Measurements from ENCODE around the gene BCL6B.
A peak's percentile ranks its signal among the peaks of the same experiment; 100 is the strongest.
"Not testable (repeated sequence)": the region's sequence is repeated elsewhere in the genome, so short reads cannot be mapped to it uniquely, and the experiment has no call there.

The BCL6B gene

DNA sequence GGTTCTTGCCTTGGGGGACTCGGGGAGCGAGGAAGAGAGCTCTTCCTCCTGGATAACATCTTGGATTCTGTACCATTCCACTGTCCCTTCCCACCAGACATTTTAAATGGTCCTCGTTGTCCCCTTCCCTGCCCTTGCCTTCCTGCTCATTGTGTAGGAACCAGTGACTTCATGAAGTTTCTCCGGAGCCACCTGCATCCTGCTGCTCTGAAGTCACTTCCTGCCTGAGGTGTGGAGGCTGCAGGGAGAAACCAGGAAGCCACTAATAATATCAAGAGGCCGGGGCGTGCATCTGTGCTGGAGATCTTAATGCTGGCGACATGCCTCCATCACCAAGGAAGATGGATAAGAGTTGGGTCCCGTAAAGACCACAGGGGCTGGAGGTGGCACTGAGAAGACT, 6.8 kb downstream of the BCL6B start:
- peak; percentile 43 for DNase-seq

DNA sequence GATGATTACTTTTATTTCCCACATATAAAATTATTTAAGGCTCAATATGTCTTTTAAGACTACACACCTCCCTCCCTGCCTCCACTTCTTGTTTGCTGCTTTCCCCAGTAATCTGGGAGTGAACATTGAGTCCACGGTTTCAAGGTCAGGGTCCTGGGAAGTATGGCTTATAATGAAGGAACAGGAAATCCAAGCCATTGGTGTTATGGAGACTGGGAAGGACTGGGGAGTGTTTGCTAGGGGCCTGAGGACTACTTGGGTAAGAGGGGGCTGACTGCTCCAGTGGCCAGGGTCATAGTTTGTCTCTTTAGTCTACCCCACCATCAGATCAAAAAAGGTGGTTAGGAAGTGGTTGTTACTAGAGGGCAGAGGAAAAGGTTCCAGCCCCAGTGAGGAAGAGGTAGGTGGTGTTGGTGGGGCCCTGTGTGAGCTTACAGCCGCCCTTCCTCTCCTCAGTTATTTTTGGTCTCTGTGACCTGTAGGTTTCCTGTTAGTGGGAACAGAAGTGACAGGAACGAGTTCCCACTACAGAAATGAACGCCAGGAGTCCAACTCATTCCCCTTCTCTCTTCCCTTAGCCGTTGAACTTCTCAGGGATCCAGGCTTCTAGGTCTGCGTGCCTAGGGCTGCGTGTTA, 12.2 kb downstream of the BCL6B start:
- peak; percentile 59 for DNase-seq

DNA sequence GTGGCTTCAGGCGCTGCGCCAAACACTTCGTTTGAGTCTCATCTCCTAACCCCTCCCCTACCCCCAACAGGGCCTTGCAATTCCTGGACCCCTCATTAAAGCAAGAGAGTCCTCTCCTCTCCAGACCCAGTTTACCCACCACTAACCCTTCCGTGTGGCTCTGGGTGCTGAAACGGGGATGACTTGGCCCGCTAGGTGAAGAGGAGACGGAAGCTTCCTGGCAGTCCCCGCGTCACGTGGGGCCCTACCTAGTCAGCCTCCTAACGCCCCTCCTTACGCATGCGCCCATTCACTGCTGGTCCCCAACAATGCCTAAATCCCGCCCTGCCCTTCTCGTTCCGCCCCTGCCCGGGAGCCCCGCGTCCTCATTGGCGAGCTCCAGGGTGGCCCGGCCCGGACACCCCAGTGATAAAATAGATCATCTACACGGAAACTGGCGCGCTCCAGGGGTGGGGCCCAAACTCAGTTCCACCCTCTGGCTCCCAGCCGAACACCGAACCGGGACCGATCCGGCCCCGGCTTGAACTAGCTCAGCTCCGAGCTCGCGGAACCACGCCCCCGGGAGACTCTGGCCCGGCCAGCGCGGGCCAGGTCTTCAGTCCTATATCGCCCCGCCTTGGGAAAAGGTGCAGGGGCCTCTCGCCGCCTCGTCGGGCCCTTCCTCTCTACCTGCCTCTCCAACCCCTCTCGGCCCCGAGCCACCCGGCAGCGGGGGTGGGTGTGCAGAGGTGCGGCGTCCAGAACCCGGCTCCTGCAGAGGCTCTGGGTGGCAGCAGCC, 12.9 kb downstream of the BCL6B start, which contains the start of gene SLC16A13:
Gene SLC16A13 (plus strand): TSS at position 425 of the 778 bp plus-strand sequence. CDS start 368 bp downstream, outside the sequence.
- peak; percentile 99 for DNase-seq

DNA sequence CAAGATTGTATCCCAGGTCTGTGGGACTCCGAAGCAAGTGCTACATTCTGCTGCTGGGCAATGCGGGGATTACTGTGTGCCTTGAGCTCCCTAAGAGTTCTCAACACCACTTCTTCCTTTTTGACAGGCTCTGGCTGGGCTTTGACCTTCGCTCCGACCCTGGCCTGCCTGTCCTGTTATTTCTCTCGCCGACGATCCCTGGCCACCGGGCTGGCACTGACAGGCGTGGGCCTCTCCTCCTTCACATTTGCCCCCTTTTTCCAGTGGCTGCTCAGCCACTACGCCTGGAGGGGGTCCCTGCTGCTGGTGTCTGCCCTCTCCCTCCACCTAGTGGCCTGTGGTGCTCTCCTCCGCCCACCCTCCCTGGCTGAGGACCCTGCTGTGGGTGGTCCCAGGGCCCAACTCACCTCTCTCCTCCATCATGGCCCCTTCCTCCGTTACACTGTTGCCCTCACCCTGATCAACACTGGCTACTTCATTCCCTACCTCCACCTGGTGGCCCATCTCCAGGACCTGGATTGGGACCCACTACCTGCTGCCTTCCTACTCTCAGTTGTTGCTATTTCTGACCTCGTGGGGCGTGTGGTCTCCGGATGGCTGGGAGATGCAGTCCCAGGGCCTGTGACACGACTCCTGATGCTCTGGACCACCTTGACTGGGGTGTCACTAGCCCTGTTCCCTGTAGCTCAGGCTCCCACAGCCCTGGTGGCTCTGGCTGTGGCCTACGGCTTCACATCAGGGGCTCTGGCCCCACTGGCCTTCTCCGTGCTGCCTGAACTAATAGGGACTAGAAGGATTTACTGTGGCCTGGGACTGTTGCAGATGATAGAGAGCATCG, 15.4 kb downstream of the BCL6B start:
- DNase-seq, result no peak

DNA sequence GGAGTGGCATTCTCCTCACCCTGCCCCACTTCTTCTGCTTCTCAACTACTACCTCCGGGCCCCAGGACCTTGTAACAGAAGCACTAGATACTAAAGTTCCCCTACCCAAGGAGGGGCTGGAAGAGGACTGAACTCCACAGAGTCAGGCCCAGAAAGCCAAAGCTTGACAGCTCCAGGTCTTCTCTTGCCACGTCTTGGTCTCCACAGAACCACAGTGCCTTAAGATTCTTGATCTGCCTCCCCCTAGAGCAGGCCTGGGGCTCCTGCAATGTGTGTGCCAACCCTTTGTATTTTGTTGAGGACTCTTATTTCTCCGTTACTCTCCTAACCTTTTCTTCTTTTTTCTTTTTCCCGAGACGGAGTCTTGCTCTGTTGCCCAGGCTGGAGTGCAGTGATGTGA, 17.0 kb downstream of the BCL6B start:
- DNase-seq, result no peak

DNA sequence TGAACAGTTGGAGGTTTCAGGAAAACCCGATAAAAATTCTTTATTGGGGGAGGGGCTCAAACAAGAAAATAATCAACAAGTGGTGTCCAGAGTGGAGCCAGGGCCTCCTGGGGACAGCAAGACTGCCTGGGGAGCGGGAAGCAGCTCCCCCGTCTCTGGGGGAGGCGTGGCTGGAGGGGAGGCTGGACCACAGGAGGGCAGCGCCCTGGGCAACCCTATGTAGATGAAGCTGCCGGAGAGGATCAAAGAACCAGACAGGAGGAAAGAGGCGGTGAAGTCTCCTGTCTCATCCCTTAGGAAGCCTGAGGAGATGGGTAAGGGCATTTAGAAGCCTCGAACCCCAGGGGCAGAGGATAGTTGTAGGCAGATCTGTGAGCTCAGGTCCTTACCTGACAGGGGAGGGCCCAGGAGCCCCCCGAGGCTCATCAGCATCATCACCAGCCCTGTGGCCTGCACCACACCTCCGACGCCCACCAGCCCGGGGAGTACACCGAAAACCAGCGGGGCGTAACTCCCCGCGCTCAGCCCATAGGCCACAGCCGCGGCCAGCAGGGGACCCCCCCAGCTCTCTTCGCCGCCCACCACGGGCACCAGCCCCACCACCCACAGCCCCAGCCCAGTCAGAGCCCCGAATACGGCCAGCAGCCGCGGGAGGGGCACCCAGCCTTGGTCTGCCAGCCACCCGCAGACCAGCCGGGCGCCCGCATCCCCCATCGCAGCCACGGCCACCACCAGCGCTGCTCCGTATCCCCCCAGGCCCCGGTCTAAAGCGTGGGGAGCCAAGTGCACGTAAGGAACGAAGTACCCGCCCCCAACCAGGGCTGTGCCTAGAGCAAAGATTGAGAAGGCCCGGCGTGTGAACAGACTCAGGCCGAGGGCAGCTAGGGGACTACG, 19.0 kb downstream of the BCL6B start:
- no peak for DNase-seq

DNA sequence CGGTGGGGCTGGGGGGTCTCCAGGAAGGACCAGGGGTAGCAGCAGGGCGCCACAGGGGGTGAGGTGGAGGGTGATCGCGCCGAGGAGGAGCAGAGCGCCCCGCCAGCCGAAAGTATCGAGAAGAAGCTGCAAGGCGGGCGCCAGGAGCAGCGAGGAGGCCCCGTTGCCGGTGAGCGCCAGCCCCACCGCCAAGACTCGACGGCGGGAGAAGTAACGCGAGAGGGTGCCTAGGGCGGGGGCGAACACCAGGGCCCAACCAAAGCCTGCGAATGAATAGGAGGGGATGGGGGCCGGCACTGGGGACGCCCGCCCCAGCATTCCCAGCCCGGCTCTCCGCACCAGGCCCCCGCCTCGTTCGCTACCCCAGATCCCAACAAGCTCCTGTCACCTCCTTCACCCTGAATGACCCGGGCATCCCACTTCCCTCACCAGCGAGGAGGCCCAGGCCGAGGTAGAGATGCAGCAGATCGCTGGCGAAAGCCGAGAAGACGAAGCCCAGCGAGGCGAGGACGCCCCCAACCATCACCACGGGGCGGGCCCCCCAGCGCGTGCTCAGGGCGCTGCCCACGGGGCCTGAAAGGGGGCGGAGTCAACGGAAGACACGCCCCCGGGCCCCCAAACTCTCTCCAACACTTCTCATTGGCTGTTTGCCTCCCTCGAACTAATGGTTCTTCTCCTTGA, 19.8 kb downstream of the BCL6B start:
- DNase-seq, result peak; percentile 36

DNA sequence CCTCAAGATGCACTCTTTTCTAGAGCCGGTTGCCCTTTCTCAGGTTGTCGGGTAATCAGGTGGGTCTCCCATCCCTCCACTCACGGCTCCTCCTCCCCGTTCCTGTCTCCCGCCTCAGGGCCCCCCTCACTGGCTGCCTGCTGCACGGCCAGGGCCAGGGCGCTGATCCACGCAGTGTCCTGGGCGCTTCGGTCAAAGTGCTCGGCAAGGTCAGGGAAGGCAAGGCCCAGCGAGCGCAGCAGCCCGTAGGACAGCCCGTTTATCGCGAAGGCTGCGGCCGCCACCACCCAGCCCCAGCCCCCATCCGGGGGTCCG, 20.3 kb downstream of the BCL6B start:
- DNase-seq, result no peak

DNA sequence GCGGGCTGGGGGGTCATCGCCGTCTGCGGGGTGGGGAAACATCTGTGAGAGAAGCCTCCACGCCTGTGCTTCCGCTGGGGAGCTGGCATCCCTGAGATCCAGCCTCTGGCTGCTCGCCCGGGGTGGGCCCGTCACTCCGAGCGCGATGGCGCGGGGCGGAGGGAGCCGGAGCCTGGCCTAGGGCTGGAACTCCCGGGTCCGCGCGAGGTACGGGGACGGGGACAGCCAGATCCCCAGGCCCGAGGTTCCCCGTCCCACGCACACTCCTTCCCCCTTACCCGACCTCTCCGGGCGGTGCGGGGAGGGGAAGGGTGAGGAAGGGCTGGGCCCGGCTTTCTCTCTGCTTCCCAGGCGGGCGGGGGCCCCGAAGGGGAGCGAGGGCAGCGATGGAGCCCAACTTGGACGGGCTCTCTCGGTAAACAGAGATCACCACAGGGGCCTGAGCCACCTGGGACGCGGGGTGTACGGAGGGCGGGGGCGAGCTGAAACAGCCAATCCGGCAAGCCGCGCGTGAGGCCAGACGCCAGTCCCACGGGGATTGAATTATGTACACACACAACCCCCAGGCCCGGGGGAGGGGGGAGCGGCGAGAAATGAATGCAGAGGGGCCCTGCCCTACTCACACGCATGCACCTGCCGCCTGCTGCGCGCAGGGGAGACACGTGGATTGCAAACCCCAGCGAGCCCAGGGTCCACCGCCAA, 20.8 kb downstream of the BCL6B start, which contains the start of gene SLC16A11:
Gene SLC16A11 (minus strand): TSS at position 596 of the 702 bp plus-strand sequence. CDS start 579 bp downstream, at position 17.
- no peak for DNase-seq

DNA sequence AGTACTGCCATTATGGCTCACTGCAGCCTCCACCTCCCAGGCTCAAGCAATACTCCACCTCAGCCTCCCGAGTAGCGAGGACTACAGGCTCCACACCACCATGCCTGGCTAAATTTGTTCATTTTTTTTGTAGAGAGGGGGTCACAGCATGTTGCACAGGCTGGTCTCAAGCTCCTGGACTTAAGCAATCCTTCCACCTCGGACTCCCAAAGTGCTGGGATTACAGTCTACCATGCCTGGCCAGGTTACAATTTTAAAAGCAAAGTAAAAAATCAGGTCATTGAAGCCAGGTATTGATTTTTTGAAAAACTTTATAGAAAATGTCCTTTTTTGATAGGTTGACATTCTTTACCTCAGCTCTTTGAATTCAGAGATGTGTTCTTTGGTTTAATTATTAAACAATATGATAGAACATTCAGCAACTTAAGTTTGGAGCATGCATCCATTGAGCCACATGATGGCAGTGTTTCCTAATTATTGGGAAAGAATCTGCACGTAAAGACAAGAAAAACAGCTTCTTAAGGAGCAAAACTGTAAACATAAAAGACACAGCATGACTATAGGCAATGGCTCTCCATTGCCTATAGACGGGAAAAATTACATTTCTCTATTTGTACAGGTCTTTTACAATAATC, 22.8 kb downstream of the BCL6B start:
- peak; percentile 74 for DNase-seq

DNA sequence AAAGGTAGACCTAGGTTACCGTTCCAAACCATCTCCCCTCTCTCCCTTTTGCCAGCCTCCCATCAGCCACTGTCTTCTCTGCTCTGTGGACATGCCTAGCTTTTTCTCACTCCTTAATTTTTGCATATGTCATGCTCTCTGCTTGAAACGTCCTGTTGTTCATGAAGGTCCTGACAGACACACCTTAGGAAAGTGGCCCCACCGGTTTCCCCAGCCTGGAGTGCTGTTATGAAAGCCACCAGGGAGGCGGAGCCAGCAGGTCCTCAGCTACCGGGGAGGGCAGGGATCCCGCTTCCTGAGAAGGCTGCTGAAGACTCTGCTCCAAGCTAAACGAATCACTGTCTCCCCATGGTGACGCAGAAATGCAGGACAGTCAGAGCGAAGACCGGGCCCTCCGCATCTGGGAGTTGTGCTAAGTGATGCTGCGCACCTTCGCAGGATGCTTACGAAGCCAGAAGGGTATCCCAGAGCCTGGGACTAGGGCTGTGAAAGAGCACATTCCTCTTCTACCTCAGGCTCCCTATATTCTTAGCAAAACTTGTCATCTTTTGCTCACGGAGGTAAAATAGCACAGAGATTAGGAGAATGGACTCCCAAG, 23.4 kb downstream of the BCL6B start:
- DNase-seq, result peak; percentile 33

DNA sequence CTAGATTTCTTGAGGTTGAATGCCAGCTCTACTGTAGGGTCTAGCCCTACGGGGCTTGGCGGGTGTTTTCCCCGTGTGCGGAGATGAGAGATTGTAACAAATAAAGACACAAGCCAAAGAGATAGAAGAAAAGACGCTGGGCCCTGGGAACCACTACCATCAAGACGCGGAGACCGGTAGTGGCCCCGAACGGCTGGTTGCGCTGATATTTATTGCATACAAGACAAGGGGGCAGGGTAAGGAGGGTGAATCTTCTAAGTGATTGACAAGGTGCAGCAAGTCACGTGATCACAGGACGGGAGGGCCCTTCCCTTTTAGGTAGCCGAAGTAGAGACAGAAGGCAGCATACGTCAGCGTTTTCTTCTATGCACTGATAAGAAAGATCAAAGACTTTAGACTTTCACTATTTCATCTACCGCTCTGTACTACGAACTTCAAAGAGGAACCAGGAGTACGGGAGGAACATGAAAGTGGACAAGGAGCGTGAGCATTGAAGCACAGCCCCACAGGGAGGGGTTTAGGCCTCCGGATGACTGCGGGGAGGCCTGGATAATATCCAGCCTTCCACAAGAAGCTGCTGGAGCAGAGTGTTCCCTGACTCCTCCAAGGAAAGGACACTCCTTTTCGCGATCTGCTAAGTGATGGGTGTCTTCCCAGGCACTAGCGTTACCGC, 24.0 kb downstream of the BCL6B start:
- DNase-seq, result peak; percentile 86

DNA sequence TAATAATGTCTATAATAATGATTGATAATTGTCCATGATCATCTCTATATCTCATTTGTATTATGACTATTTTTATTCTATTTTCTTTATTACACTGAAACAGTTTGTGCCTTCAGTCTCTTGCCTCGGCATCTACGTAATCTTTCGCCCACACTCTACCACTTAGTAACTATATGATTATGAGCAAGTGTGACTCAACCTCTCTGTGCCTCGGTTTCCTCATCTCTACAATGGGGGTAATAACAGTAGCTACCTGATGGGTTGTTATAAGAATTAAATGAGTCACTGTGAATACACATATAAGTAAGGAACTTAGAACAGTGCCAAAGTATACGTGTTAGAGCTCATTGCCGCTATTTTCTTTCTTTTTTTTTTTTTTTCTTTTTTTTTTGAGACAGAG, 24.7 kb downstream of the BCL6B start:
- no peak for DNase-seq

DNA sequence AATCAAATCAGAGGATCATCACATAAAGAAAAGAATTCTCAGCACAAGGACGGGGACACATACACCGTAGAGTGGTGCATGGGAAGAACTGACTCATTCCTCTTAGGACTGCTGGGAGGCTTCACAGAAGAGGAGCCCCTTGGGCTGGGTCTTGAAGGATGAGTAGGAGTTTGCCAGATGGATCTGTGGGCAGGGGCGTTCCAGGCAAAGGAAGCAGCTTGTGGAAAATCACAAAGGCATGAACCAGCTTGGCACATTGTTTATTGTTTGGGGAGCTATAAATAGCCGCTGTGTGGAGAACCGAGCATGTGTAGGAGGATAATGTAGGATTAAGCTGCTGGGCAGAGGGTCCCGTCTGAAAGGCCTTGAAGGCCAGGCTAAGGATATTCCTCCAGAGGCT, 26.1 kb downstream of the BCL6B start:
- no peak for DNase-seq

DNA sequence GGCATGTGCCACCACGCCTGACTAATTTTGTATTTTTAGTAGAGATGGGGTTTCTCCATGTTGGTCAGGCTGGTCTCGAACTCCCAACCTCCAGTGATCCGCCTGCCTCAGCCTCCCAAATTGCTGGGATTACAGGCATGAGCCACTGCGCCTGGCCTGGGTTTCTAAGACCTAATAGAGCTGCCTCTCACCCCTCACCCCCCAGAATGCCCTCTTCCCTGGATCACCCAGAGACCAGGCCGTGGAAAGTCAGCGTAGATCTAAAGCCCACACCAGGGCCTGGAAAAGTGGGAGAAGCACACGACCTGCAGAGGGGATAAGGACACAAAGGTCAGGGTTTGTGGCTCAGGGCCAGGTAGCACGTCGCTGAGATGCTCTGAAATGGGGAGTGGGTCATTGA, 27.7 kb downstream of the BCL6B start:
- not testable (repeated sequence) for DNase-seq

DNA sequence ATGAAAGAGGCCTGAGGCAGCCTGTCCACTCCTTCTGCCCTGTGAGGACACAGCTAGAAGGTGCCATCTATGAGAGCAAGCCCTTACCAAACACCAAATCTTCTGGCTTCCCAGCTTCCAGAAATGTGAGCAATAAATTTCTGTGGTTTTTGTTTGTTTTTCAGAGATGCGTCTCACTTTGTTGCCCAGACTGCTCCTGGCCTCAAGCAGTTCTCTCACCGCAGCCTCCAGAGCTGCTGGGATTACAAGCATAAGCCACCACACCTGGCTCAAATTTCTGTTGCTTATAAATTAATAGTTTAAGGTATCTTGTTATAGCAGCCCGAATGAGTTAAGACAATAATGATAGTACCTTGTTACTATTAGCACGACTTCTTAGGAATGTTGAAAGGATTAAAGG, 33.5 kb downstream of the BCL6B start:
- no peak for DNase-seq

DNA sequence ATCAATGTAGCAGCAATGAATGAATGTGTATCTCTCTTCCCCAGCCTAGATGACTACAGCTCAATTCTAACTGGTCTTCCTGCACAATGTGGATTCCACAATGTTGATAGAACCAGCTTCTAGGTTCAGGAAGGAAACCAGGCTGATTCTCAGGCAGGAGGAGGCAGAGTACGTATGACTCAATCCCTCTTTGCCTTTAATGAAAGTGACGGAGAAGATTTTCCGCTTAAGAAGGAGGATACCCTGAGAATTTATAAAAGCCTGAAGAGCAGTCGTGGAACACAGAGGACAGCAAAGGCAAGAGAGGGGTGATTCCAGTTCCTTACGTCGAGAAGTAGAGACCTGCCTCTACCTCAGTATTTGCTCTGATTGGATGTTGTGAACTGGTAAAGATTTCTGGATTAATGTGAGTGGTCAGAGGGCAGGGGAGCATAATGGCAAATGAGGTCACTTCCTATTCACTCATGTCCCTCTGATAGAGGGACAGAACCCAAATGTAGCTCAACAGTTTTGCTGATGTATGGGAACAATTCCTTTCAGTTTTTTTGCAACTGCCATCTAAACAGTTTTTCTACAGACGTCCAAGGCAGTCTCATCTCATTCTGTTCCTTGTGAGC, 36.1 kb downstream of the BCL6B start:
- DNase-seq, result no peak

DNA sequence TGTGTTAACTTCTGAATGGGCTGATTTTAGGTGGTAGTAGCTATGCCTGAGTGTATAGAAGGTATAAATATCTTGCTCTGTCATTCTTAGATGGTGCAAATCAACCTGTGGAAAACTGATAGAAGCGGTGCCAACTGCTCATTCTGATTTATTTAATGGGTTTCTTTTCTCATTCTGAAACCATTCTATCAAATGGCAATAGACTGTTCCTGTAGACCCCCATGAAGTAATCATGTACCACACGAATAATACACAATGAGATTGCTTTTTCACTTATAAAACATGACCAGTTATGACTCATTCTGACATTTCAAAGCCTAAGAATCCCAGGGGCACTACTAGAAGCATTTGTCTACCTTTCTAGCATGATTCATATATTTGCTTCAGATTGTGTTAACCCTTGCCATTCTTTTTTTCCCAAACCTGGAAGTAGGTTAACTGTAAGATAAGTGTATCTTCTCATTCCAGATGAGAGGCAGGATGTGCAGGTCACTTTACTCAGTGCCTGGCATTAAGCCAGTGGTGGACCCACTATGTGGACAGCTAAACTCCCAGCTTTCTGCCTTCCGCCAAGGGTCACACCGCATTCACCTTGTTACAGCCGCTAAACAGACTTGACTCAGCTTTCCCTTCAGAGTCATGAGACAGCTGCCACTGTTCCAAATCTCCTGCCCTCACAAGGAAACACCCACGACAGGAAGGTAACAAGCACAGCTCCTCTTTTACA, 37.5 kb downstream of the BCL6B start:
- no peak for DNase-seq

Measured in central memory CD4-positive, alpha-beta T cell (primary cell).